Measurements from ENCODE around the gene RAD51B.

GRCh38 chr14:68376067-68376779 lies 556.6 kb downstream of the RAD51B start:
- TF ChIP-seq, protein P1, sequence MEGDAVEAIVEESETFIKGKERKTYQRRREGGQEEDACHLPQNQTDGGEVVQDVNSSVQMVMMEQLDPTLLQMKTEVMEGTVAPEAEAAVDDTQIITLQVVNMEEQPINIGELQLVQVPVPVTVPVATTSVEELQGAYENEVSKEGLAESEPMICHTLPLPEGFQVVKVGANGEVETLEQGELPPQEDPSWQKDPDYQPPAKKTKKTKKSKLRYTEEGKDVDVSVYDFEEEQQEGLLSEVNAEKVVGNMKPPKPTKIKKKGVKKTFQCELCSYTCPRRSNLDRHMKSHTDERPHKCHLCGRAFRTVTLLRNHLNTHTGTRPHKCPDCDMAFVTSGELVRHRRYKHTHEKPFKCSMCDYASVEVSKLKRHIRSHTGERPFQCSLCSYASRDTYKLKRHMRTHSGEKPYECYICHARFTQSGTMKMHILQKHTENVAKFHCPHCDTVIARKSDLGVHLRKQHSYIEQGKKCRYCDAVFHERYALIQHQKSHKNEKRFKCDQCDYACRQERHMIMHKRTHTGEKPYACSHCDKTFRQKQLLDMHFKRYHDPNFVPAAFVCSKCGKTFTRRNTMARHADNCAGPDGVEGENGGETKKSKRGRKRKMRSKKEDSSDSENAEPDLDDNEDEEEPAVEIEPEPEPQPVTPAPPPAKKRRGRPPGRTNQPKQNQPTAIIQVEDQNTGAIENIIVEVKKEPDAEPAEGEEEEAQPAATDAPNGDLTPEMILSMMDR (IDR thresholded peaks at IDR 0.05): no peak
- TF ChIP-seq POLR2A (IDR thresholded peaks at IDR 0.05): no peak
